Skin of body (tissue), 2 donors: ENCODE results near the gene FAF2. TPM values are rescaled to one million over a fixed set of nuclear protein-coding genes. Genes with fewer than 3 reads are reported as not detected.
"Not testable (repeated sequence)": the region's sequence is repeated elsewhere in the genome, so short reads cannot be mapped to it uniquely, and the experiment has no call there.

Experiments used
- DNase-seq: peaks from one replicate; lab custom pipeline; 2025; lab: John Stamatoyannopoulos, UW
- total RNA-seq: library from RNA; depleted of rRNA; stranded (reverse); fragments of >200 nt; gene quantifications from one replicate; pipeline ENCODE4 v1.2.3, GENCODE V29; 2014

Gene FAF2
- total RNA-seq, 1 donor from 2014 or later = 32.4 TPM

DNA sequence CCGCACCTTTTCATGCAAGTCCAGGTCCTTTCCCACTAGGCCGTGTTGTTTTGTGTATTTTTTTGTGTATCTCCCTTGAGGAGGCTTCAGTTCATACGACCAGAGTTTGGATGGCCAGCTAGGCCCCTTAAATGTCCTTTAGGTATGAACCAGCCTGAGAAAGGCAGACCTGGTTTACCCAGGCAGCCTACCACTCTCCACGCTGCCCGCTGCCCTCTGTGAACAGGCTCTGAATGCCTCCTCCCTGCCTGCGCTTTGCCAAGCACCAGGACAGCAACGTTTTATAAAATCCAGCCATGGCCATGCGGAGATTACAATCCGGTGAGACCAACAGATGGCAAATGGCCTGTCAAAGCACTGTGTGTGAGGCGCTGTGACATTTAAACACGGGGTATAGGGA, 31.2 kb upstream of the FAF2 start:
- DNase-seq = no peak

DNA sequence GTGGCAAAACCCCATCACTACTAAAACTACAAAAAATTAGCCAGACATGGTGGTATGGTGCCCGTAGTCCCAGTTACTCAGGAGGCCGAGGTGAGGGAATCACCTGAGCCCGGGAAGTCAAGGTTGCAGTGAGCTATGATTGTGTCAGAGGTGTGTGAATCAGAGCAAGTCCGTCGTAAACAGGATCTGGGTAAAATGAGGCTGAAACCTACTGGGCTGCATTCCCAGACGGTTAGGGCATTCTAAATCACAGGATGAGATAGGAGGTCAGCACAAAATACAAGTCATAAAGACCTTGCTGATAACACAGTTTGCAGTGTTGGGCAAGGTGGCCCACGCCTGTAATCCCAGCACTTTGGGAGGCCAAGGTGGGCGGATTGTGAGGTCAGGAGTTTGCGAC, 29.9 kb upstream of the FAF2 start:
- DNase-seq = no peak

DNA sequence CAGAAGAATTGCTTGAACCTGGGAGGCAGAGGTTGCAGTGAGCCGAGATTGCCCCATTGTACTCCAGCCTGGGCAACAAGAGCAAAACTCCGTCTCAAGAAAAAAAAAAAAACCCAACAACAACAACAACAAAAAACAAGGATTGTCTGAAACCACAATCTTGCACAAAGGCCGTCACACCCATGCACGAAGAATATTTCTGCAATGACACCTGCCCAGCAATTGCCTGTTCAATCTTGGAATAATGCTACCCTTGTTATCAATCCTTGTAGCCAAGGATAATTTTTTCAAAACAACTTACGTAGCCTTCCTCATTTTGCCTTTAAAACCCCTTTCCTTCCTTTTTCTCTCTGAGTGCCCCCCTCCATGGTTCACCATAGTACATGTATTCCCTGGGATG, 28.1 kb upstream of the FAF2 start:
- no peak for DNase-seq

DNA sequence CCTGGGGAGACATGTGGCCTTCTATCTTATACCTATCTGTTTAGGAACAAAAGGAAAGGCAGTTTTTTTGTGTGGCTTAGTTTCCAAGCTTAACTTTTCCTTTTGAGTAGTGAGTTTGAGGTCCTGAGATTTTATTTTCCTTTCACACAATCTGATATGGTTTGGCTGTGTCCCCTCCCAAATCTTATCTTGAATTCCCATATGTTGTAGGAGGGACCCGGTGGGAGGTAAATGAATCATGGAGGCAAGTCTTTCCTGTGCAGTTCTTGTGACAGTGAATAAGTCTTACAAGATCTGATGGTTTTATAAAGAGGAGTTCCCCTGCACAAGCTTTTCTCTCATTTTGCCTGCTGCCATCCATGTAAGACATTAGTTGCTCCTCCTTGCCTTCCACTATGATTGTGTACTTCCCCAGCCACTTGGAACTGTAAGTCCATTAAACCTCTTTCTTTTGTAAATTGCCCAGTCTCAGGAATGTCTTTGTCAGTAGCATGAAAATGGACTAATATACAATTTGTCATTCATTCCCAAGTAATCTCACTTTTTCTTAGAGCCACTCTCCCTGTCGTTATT, 27.1 kb upstream of the FAF2 start:
- no peak for DNase-seq

DNA sequence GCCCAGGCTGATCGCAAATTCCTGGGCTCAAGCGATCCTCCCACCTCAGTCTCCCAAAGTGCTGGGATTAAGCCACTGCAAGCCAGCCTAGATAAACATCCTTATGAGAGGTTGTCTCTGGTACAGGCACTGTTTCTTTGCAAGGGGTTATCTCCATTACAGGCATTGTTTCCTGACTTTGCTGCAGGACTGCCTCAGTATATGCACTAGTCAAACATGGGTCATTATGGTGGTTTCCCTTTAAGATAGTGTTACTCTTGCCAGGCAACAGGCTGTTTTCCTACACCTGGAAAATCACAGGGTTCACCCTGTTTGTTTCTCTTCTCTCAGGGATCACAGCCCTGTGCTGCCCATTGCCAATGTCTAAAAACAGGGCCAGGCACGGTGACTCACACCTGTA, 24.0 kb upstream of the FAF2 start:
- no peak for DNase-seq

DNA sequence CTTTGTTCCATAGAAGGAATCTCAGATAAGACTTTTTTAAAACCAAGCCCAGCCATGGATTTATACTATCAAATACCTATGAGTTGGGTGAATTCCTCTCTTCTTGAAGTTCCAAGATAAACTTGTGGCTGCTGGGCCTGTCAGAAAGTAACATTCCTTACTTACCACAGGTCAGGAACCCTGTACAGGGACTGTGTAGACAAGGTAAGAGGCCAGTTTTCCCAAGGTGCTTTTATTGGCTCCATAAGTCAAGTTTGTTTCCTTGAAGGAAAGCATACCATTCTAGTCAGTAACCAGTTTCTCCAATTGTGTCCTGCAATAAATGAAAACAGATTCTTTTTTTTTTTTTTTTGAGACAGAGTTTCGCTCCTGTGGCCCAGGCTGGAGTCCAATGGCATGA, 23.0 kb upstream of the FAF2 start:
- DNase-seq = no peak

DNA sequence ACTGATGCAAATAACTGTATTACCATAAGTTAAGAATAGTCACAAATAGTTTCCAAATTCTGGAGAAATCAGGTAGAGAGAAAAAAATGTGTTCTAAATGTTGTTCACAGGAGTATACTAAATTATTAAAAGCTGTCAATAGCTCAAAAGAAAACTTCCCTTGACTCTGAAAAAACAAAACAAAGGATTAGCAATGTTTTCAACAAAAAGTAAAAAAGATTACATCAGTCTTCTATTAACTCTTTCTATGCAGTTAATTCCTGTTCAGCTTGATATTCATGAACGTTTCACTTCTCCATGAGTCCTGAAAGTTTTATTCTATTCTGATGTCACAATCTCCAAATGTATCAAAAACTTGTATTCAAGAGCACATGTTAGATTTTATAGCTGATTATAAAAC, 22.4 kb upstream of the FAF2 start:
- no peak for DNase-seq

DNA sequence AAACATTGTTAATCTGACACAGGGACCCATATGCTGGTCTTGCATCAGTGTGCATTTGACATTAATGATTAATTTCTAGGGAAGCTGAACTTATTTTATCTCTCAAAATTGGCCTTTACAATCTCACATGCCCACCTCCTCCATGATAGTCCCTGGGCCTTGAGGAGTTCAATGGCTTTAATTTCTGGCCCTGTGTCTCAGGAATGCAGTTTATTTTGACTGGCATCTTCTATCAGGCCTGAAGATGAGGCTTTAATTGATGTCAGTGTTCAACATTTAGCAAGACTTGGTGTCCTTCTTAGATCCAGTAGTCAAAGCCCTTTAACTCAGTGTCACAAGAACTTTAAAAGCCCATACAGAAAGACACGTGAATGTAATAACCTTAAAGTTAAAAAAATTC, 21.3 kb upstream of the FAF2 start:
- no peak for DNase-seq

DNA sequence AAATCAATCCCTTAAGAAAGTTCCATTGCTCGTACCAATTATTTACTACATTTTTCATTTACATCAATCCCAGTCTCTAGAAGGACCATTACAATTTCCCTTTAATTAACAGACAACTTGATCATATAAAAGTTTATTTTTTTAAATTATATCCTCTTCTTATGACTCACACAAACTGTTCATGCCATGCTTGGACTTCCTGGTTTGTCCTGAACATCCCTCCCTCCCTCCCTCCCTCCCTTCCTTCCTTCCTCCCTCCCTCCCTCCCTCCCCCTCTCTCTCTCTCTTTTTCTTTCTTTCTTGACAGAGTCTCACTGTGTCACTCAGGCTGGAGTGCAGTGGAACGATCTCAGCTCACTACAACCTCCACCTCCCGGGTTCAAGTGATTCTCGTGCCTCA, 20.2 kb upstream of the FAF2 start:
- DNase-seq = no peak

DNA sequence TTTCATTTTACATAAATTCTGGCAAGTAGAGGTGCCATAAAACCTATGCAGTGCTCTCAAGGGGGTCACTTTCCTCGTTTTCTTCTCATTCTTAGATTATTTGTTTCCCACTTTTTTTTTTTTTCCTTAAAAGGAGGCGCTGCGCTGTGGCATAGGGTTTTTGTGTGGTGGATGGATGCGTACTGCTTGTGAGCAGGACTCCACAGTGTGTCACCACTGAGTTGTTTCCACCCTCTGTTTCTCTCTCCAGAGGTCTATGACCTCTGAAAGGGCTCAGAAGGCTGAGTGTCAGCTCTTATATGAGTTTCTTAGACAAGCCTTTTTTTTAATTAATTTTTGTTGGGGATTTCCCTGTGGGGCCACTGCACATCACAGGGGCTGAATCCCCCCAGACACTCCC, 18.2 kb upstream of the FAF2 start:
- no peak for DNase-seq

DNA sequence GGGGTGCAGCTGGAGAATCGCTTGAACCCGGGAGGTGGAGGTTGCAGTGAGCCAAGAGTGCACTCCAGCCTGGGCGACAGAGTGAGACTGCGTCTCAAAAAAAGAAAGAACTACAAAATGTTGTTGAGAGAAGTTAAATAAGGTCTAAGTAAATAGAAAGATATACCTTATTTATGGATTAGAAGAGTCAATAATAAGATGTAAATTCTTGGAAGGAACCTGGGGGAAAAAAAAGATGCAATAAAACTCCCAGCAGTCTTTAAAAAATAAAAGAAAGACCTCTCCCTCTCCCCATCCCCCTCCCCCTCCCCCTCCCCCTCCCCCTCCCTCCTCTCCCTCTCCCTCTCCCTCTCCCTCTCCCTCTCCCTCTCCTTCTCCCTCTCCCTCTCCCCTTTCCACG, 15.5 kb upstream of the FAF2 start:
- no peak for DNase-seq

DNA sequence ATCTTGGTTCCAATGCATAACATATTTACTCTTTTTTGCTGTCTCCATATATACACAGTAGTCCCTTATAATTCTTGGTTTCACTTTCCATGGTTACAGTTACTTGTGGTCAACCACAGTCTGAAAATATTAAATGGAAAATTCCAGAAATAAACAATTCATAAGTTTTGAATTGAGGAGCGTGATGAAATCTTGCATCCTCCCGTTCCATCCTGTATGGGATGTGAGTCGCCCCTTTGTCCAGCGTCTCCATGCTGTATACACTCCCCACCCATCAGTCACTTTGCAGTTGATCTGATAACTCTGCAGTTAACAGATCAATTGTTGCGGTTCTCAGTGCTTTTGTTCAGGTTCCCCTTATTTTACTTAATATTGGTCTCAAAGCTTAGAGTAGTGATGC, 11.5 kb upstream of the FAF2 start:
- DNase-seq = no peak

DNA sequence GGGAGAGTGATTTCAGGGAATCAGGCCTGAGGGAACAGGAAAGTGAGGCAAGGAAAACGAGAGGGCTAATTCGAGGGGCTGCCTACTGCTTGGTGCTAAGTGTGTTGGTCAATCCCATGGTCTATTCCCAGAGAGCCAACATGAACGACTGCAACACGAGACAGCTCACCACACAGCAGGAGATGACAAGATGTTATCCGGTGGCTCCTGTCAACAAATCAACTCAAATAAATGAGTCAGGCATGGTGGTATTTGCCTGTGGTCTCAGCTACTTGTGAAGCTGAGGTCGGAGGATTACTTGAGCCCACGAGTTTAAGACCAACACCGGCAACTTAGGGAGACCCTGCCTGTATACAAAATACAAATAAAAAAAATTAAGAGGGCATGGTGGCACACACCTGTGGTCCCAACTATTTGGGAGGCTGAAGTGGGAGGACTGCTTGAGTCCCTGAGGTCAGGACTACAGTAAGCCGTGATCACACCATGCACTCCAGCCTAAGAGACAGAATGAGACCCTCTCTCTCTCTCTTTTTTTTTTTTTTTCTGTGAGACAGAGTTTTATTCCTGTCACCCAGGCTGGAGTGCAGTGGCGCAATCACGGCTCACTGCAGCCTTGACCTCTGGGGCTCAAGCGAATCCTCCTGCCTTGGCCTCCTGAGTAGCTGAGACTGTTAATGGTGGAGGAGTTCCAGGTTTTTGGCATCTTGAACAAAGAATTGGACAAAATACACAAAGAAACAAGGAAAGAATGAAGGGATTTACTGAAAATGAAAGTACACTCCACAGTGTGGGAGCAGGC, 9.0 kb upstream of the FAF2 start:
- no peak for DNase-seq

DNA sequence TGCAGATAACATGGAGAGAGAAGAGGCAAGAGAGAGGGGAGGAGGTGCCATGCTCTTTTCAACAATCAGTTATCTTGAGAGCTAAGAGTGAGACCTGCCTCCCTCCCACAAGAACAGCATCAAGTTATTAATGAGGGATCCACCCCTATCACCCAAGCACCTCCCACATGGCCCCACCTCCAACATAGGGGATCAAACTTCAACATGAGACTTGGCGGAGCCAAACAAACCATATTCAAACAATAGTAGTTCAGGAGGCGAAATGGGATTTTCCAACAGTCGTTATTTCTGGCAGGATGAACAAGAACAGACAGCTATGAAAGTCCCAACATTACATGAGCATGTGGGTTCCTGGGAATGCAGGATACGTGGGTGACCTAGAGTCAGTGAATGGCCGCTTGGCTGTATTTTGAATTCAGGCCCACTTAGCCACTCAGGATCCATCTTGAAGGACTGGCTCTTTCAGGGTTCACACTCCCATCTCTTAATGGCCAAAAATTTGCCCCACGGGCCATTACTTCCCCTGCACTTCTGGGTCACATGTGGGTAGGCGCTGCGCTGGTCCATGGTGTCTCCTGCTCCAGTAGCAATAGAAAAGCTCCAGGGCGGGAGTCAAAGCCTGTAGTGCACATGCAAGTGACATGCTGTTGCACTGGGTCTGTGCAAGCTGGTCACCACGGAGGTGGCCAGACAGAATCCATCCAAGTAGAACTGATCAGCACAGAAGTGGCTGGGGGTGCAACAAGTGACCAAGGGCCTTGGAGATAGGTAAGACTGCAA, 7.1 kb upstream of the FAF2 start:
- no peak for DNase-seq

DNA sequence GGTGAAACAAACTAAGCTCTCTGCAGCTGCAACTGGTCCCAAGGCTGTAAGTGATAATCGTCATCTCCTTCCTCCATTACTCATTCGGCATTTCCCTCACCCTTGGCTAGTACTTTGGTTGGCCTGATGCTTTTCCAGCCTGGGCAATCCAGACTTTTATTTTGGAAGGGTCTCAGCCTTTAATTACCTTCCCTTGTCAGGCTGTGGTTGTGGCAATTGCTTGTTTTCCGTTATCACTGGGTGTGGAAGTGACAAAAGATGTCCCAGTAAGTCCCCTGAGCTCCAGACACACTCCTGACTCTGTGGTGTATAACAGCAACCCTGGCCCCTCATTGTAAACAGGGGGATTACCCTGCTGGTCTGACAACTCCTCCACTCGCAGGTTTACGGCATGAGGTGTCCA, 6.3 kb upstream of the FAF2 start:
- no peak for DNase-seq

DNA sequence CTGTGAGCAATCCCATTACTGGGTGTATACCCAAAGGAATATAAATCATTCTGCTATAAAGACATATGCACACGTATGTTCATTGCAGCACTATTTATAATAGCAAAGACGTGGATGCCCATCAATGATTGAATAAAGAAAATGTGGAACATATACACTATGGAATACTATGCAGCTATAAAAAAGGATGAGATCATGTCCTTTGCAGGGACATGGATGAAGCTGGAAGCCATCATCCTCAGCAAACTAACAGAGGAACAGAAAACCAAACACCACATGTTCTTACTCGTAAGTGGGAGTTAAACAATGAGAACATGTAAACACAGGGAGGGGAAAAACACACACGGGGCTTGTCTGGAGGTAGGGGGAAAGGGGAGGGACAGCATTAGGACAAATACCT, 5.3 kb upstream of the FAF2 start:
- not testable (repeated sequence) for DNase-seq

DNA sequence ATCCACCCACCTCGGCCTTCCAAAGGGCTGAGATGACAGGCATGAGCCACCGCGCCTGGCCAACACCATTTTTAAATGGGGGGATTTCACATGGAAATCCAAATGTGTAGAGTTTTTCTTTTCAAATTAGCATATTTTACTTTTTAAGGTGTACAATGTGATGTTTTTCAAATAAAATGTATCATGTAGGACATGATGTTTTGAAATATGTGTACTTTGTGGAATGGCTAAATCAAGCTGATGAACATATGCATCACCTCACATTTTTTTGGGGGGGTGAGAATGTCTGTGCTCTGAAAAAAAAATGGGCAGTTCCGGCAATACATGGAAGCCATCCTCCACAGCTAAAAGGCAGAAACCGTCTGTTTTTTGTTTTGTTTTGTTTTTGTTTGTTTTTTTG, 3.4 kb upstream of the FAF2 start:
- DNase-seq = no peak

DNA sequence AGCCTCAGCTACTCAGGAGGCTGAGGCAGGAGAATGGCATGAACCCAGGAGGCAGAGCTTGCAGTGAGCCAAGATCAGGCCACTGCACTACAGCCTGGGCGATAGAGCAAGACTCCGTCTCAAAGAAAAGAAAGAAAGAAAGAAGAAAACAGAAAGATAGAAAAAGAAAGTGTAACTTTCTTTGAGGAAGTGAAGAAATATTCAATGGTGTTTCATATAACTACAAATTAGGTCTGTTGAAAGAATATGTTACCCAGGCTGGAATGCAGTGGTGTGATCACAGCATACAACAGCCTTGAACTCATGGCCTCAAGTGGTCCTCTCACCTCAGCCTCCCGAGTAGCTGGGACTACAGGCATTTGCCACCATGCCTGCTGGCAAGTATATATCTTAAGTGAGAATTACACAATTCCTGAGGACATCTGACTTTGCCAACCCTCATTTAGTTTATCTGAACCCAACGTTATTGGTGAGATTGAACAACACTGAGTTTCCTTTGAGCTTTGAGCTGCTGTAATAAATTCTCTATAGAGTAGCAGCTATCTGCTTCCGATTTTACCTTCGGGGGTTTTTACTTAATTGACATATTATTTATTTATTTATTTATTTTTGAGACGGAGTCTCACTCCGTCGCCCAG, 2.0 kb upstream of the FAF2 start:
- DNase-seq = no peak

DNA sequence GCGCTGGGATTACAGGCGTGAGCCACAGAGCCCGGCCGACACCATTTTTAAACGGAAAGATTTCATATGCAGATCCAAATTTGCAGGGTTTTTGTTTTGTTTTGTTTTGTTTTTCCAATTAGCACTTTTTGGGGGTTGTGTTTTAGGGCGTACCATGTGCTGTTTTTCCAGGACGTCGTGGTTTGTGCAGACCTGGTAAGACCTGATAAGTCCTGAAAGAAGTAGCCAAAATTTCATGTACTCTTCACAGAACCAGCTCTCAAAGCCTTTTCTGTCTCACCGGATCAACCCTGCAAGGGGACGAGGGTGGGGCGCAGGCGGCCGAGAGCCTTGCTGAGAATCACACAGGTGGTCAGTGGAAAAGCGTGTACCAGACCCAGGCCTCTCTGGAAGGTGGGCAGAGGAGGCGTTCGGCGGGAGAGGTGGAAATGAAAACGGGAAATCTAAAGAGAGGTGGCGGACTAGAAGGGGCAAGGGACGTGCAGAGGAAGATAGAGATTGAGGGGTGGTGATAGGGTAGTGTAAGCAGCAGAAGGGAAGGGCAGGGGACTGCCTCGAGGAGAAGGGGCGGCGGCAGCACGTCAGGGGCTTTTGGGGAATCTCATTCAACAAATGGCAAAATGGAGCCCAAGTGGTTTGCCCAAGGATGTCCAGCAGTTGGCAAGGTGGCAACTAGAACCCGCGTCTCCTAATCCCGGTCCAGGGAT, 1.1 kb upstream of the FAF2 start:
- no peak for DNase-seq

DNA sequence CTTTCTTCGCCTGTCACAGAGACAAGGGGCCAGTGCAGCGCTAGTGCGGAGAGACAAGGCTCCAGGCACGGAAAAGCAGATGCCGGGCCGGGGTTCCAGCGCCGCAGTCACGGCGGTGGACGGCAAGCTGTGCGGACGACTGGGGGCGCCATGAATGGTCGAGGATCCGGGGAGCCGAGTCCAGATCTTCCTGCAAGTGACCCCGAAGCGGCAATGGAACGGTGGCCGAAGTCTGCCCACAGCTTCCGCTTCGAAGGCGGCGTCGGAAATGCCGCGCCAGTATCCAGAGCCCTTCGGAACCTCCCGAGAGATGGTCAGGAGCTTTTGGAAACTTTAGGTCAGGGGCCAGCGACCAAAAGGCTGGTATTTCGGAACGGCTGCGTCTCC, 601 bp upstream of the FAF2 start:
- DNase-seq = no peak

DNA sequence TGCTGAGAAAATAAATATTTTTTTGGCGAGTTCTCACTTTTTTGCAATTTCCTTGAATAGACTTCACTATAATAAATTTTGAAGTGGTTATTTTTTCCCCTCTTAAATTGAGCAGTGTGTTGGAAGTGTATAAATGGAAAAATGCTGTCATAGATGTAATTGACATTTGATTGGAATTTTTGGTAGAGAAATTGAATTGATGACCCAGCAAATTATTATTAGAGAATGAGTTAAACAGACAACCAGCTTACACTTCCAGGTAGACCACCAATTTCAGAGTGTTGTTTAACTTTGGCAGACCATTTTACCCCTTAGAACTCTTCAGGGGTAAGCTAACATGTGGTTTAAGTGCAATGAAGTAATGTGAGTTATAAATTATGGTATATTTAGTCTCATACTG, 1.9 kb downstream of the FAF2 start:
- DNase-seq = no peak
